ENCODE data around the gene PDK2. TPM values are rescaled to one million over a fixed set of nuclear protein-coding genes. Genes with fewer than 3 reads are reported as not detected.
"Not testable (repeated sequence)": the region's sequence is repeated elsewhere in the genome, so short reads cannot be mapped to it uniquely, and the experiment has no call there.

Gene PDK2
- total RNA-seq, 4 donors from 2014 or later = 31.6 to 70.6 (median 58.1) TPM

GRCh38 chr17:50057521-50057991 lies 37.6 kb upstream of the PDK2 start:
- Histone ChIP-seq H3K36me3 (no peaks in the 10 kb centered on the region), H3K4me1 (peaks cover 10 to 89% (median 50%) of the 10 kb centered on the region in 3 donors), H3K27me3 (no peaks in the 10 kb centered on the region), H3K27ac (peak overlapping the region in 3 of 4 donors; percentile 91 to 95 (median 94)), H3K9me3 (no peaks in the 10 kb centered on the region), H3K4me3 (peak overlapping the region in 1 of 2 donors; percentile 80)
- ATAC-seq = no peak
- no peak for TF ChIP-seq POLR2A (IDR thresholded peaks at IDR 0.05)
- WGBS, 2 donors (ENCODE audit: low coverage in 1 of 2) = 20 to 83% methylated on average over 1 to 7 of the region's 9 CpGs

GRCh38 chr17:50058296-50058953 lies 36.7 kb upstream of the PDK2 start:
- peak overlapping the region in 3 of 4 donors; percentile 91 to 95 (median 94) for H3K27ac ChIP-seq

GRCh38 chr17:50059256-50059655 lies 35.9 kb upstream of the PDK2 start:
- ATAC-seq = no peak
- peaks cover 10 to 92% (median 65%) of the 10 kb centered on the region in 3 donors for H3K4me1 ChIP-seq
- no peak for TF ChIP-seq EP300 (IDR thresholded peaks at IDR 0.05)
- no peak for TF ChIP-seq CTCF (IDR thresholded peaks at IDR 0.05)
- TF ChIP-seq POLR2A (IDR thresholded peaks at IDR 0.05) = no peak
- TF ChIP-seq POLR2AphosphoS5 (IDR thresholded peaks at IDR 0.05) = no peak
- H3K27me3 ChIP-seq = no peaks in the 10 kb centered on the region
- H3K27ac ChIP-seq = peak overlapping the region; percentile 50 to 95 (median 92)
- WGBS, 2 donors (ENCODE audit: low coverage in 1 of 2) = no CpG with 5 or more reads among the region's 4 CpGs
- H3K36me3 ChIP-seq = no peaks in the 10 kb centered on the region
- peak overlapping the region in 1 of 2 donors; percentile 9 for H3K4me3 ChIP-seq
- no peaks in the 10 kb centered on the region for H3K9me3 ChIP-seq

More at GRCh38 chr17:50058296-50058953, 36.7 kb upstream of the PDK2 start:
- Histone ChIP-seq H3K27me3 (no peaks in the 10 kb centered on the region), H3K4me3 (no peak overlapping the region), H3K36me3 (no peaks in the 10 kb centered on the region), H3K9me3 (no peaks in the 10 kb centered on the region), H3K4me1 (peaks cover 10 to 92% (median 56%) of the 10 kb centered on the region in 3 donors)
- TF ChIP-seq CTCF (IDR thresholded peaks at IDR 0.05) (no peak), POLR2A (IDR thresholded peaks at IDR 0.05) (no peak), POLR2AphosphoS5 (IDR thresholded peaks at IDR 0.05) (no peak), EP300 (IDR thresholded peaks at IDR 0.05) (no peak)
- ATAC-seq = no peak
- whole genome bisulfite sequencing, 2 donors (ENCODE audit: low coverage in 1 of 2) = 41 to 83% methylated on average over 1 to 5 of the region's 10 CpGs

- TF ChIP-seq POLR2AphosphoS5 (IDR thresholded peaks at IDR 0.05) = peak; percentile 28
- no peak for TF ChIP-seq CTCF (IDR thresholded peaks at IDR 0.05)
- Histone ChIP-seq H3K27me3 (no peaks in the 10 kb centered on the region), H3K4me3 (no peak overlapping the region), H3K4me1 (peaks cover 14 to 92% (median 68%) of the 10 kb centered on the region in 3 donors), H3K27ac (peak overlapping the region; percentile 50 to 95 (median 92)), H3K9me3 (no peaks in the 10 kb centered on the region), H3K36me3 (no peaks in the 10 kb centered on the region)
- ATAC-seq = no peak
- WGBS, 2 donors (ENCODE audit: low coverage in 1 of 2) = 12 to 29% methylated on average over 1 to 4 of the region's 5 CpGs
Observed at GRCh38 chr17:50059759-50060273, 35.3 kb upstream of the PDK2 start.

GRCh38 chr17:50060951-50061712 lies 34.0 kb upstream of the PDK2 start:
- Histone ChIP-seq H3K9me3 (no peaks in the 10 kb centered on the region), H3K4me1 (peaks cover 14 to 98% (median 67%) of the 10 kb centered on the region in 3 donors), H3K27me3 (no peaks in the 10 kb centered on the region), H3K4me3 (peak overlapping the region in 1 of 2 donors; percentile 6), H3K27ac (peak overlapping the region; percentile 39 to 95 (median 92)), H3K36me3 (no peaks in the 10 kb centered on the region)
- no peak for TF ChIP-seq EP300 (IDR thresholded peaks at IDR 0.05)
- peak in 2 of 4 experiments; percentile 7 to 8 for TF ChIP-seq CTCF (IDR thresholded peaks at IDR 0.05)
- peak in 1 of 2 donors; percentile 38 for TF ChIP-seq POLR2A (IDR thresholded peaks at IDR 0.05)
- TF ChIP-seq POLR2AphosphoS5 (IDR thresholded peaks at IDR 0.05) = peak; percentile 93
- WGBS, 2 donors (ENCODE audit: low coverage in 1 of 2) = 81% methylated on average over 5 of the region's 9 CpGs; no CpG with 5 or more reads in 1 of the 2 donors
- ATAC-seq = peak; percentile 73

- peak overlapping the region; percentile 39 to 95 (median 92) for H3K27ac ChIP-seq
- WGBS, 2 donors (ENCODE audit: low coverage in 1 of 2) = 69% methylated on average over 5 of the region's 10 CpGs; no CpG with 5 or more reads in 1 of the 2 donors
- not testable (repeated sequence) for H3K9me3 ChIP-seq, H3K27me3 ChIP-seq, ATAC-seq, H3K36me3 ChIP-seq
- peaks cover 14 to 96% (median 67%) of the 10 kb centered on the region in 3 donors for H3K4me1 ChIP-seq
- H3K4me3 ChIP-seq = peak overlapping the region in 1 of 2 donors; percentile 6
Observed at GRCh38 chr17:50061713-50062045, 33.5 kb upstream of the PDK2 start.
